ENCODE data around the gene CDYL2. TPM values are rescaled to one million over a fixed set of nuclear protein-coding genes. Genes with fewer than 3 reads are reported as not detected.

The CDYL2 gene
- total RNA-seq, 1 donor from 2014 or later, result 8.4 TPM

DNA sequence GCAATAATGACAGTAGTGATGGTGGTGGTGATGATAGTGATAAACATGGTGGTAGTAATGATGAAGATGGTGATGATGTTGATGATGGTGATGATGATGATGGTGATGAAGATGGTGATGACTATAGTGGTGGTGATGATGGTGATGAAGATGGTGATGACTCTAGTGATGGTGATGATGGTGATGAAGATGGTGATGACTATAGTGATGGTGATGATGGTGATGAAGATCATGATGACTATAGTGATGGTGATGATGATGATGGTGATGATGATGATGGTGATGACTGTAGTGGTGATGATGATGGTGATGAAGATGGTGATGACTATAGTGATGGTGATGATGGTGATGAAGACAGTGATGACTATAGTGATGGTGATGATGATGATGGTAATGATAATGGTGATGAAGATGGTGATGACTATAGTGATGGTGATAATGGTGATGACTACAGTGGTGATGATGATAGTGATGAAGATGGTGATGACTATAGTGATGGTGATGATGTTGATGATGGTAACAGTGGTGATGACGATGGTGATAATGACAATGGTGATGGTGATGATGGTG, 228.0 kb downstream of the CDYL2 start:
- no peaks in the 10 kb centered on the region for H3K36me3 ChIP-seq (ENCODE audit: control insufficient read depth, insufficient read depth, low read length)
- TF ChIP-seq, protein P1, sequence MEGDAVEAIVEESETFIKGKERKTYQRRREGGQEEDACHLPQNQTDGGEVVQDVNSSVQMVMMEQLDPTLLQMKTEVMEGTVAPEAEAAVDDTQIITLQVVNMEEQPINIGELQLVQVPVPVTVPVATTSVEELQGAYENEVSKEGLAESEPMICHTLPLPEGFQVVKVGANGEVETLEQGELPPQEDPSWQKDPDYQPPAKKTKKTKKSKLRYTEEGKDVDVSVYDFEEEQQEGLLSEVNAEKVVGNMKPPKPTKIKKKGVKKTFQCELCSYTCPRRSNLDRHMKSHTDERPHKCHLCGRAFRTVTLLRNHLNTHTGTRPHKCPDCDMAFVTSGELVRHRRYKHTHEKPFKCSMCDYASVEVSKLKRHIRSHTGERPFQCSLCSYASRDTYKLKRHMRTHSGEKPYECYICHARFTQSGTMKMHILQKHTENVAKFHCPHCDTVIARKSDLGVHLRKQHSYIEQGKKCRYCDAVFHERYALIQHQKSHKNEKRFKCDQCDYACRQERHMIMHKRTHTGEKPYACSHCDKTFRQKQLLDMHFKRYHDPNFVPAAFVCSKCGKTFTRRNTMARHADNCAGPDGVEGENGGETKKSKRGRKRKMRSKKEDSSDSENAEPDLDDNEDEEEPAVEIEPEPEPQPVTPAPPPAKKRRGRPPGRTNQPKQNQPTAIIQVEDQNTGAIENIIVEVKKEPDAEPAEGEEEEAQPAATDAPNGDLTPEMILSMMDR (IDR thresholded peaks at IDR 0.05; ENCODE audit: insufficient read depth, low read length, poor library complexity, severe bottlenecking), result no peak
- no peaks in the 10 kb centered on the region for H3K27me3 ChIP-seq (ENCODE audit: control insufficient read depth, insufficient read depth, low read length)
- DNase-seq (ENCODE audit: low read depth), result no peak
- H3K4me3 ChIP-seq (ENCODE audit: low read depth, low read length), result no peak overlapping the region

DNA sequence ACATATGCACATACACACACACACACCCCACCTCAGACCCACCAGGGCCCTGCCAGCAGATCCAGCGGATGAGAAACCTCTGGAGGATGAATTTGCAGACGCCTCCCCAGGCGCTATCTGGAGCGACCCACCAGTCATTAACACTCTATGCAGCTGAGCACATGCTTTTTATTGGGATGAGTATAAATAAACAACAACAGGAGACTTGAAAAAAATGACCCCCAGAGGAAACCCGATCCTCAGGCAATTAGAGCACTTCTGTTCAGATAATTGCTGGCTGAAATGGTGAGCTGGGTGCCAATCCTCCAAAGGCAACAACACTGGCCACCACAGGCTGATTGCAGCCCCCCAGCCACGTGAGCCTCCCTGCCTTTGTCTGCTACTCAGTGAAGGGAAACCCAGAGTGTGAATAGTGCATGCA, 230.7 kb downstream of the CDYL2 start:
- Histone ChIP-seq H3K27me3 (ENCODE audit: control insufficient read depth, insufficient read depth, low read length) (no peaks in the 10 kb centered on the region), H3K4me3 (ENCODE audit: low read depth, low read length) (no peak overlapping the region), H3K36me3 (ENCODE audit: control insufficient read depth, insufficient read depth, low read length) (no peaks in the 10 kb centered on the region)
- TF ChIP-seq, protein P1 (IDR thresholded peaks at IDR 0.05; ENCODE audit: insufficient read depth, low read length, poor library complexity, severe bottlenecking), result no peak
- DNase-seq (ENCODE audit: low read depth), result no peak

DNA sequence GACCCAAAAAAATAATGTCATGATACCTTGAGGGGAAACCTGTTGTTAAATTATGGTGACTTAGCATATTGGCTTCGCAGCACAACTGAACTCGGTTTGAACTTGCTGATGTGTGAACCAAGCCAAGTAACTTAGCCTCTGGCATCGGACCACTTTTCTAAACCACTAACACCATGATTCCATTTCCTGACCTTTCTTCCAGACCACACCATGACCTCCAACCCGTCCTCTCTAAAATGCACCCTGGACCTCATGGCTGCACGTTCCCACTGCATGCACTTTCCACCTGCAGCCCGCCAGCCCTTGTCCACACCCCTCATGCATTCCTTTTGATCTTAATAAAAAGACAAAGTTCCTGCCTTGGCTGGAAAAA, 234.3 kb downstream of the CDYL2 start:
- H3K4me3 ChIP-seq (ENCODE audit: low read depth, low read length), result no peak overlapping the region
- no peaks in the 10 kb centered on the region for H3K36me3 ChIP-seq (ENCODE audit: control insufficient read depth, insufficient read depth, low read length)
- DNase-seq (ENCODE audit: low read depth), result no peak
- TF ChIP-seq, protein P1 (IDR thresholded peaks at IDR 0.05; ENCODE audit: insufficient read depth, low read length, poor library complexity, severe bottlenecking), result no peak
- no peaks in the 10 kb centered on the region for H3K27me3 ChIP-seq (ENCODE audit: control insufficient read depth, insufficient read depth, low read length)

DNA sequence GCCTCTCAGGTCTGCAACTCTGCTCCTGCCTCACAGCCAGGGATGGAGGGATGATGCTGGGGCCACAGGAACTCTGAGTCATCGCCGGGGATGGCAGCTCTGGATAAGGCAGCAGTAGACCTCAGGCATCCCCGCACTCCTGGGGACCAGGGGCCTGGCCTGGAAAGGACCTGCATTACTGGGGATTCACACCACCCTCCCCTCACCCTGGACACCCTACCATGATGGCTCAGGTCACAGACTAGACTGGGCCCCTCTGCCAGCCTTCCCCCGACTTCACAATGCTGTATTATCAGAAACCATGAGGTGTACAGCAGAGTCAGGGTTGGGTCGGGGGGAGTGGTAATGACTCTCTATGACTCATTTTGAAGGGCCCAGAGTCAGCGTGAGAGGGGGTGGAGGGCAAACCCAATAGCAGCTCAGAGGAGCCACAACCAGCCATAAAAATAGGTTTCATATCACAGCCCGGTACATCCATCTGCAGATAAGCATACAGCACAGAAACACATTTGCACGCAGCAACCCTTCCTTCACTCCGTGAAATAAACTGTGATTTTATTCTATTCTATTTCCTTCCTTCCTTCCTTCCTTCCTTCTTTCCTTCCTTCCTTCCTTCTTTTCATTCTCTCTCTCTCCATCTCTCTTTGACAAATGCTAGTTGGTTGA, 234.8 kb downstream of the CDYL2 start:
- TF ChIP-seq, protein P1 (IDR thresholded peaks at IDR 0.05; ENCODE audit: insufficient read depth, low read length, poor library complexity, severe bottlenecking), result no peak
- Histone ChIP-seq H3K4me3 (ENCODE audit: low read depth, low read length) (no peak overlapping the region), H3K36me3 (ENCODE audit: control insufficient read depth, insufficient read depth, low read length) (no peaks in the 10 kb centered on the region), H3K27me3 (ENCODE audit: control insufficient read depth, insufficient read depth, low read length) (no peaks in the 10 kb centered on the region)
- DNase-seq (ENCODE audit: low read depth), result peak; percentile 18

DNA sequence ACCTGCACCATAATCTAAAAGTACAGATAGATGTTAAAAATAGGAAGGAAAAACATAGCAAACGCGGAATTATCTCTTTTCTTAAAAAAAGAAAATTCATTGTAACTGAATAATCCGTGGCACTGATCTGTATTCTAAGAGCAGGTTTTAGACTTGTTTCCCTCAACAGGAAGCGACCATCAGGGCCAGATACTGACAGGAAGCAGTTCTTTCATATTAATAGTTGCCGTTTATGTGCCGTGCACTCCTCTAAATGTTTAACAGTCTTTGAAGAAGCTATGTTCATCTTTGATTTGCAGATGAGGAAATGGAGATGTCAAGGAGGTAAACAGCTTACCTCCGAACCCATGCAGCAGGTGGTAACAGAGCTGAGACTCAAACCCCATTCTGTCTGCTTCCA, 240.0 kb downstream of the CDYL2 start:
- Histone ChIP-seq H3K4me3 (ENCODE audit: low read depth, low read length) (no peak overlapping the region), H3K27me3 (ENCODE audit: control insufficient read depth, insufficient read depth, low read length) (no peaks in the 10 kb centered on the region), H3K36me3 (ENCODE audit: control insufficient read depth, insufficient read depth, low read length) (no peaks in the 10 kb centered on the region)
- no peak for DNase-seq (ENCODE audit: low read depth)
- TF ChIP-seq, protein P1 (IDR thresholded peaks at IDR 0.05; ENCODE audit: insufficient read depth, low read length, poor library complexity, severe bottlenecking), result no peak

DNA sequence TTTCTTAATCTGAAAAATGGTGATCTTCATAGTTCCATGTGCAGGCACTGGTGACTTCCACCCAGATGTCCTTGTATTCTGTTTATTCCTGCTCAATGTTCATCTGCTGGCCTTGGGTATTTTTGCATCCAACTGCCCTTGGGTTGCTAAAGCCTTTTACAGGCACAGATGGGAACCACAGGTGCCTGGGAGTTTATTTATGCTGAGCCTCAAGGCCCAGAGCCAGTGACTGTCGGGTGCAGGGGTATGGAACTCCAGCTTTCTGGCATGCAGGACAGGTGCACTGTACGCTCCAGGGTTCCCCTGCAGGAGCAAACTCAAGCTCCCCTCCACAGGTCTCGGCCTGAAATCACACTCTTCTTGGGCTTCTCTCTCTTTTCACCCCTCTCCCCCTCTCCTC, 241.3 kb downstream of the CDYL2 start:
- Histone ChIP-seq H3K4me3 (ENCODE audit: low read depth, low read length) (no peak overlapping the region), H3K27me3 (ENCODE audit: control insufficient read depth, insufficient read depth, low read length) (no peaks in the 10 kb centered on the region), H3K36me3 (ENCODE audit: control insufficient read depth, insufficient read depth, low read length) (no peaks in the 10 kb centered on the region)
- TF ChIP-seq, protein P1 (IDR thresholded peaks at IDR 0.05; ENCODE audit: insufficient read depth, low read length, poor library complexity, severe bottlenecking), result no peak
- DNase-seq (ENCODE audit: low read depth), result no peak
